Liver (tissue), 3 donors: Measurements from ENCODE around the gene CDH1.

Experiments
- ATF3 ChIP-seq: IDR thresholded peaks from 2 replicates; pipeline ENCODE4 v1.6.1; 2016; ENCODE audit warnings: antibody characterized with exemption
- CTCF ChIP-seq: fragments of 150-350 bp; IDR thresholded peaks from 2 replicates; pipeline ENCODE4 v1.5.1; 2017; ENCODE audit warnings: improper control_type of control experiment, low read depth, low read length; ENCODE audit not compliant: missing input control
- EGR1 ChIP-seq, 2 donors: IDR thresholded peaks; 2 replicates each; pipeline ENCODE4 v1.6.1; 2016 to 2018; ENCODE audit warnings: antibody characterized with exemption in 2 of 2, low read depth in 2 of 2
- FOXA2 ChIP-seq: IDR thresholded peaks from 2 replicates; pipeline ENCODE4 v1.6.1; 2016; ENCODE audit warnings: antibody characterized with exemption
- GABPA ChIP-seq, 2 donors: IDR thresholded peaks in 1 of 2; conservative IDR thresholded peaks in 1 of 2; 2 replicates each; pipeline ENCODE4 v1.6.1; 2016; ENCODE audit warnings: antibody characterized with exemption in 2 of 2, mild to moderate bottlenecking in 1 of 2, moderate library complexity in 1 of 2
- HNF4A ChIP-seq, 2 donors: conservative IDR thresholded peaks; 2 replicates each; pipeline ENCODE4 v1.6.1; 2016; ENCODE audit warnings: antibody characterized with exemption in 2 of 2, mild to moderate bottlenecking in 2 of 2
- JUND ChIP-seq, 2 donors: IDR thresholded peaks; 2 replicates each; pipeline ENCODE4 v1.6.1; 2016; ENCODE audit warnings: antibody characterized with exemption in 2 of 2
- RXRA ChIP-seq, 2 donors: IDR thresholded peaks; 2 replicates each; pipeline ENCODE4 v1.6.1; 2017 to 2018; ENCODE audit warnings: antibody characterized with exemption in 2 of 2, mild to moderate bottlenecking in 1 of 2
- SP1 ChIP-seq: IDR thresholded peaks from 2 replicates; pipeline ENCODE4 v1.6.1; 2018; ENCODE audit warnings: antibody characterized with exemption, mild to moderate bottlenecking
- TAF1 ChIP-seq: conservative IDR thresholded peaks from 2 replicates; pipeline ENCODE4 v1.6.1; 2016; ENCODE audit warnings: antibody characterized with exemption, mild to moderate bottlenecking
- TF ChIP-seq, protein P1 (sequence below): IDR thresholded peaks from 2 replicates; pipeline ENCODE4 v1.6.1; 2016; ENCODE audit warnings: antibody characterized with exemption, mild to moderate bottlenecking
- TF ChIP-seq, protein P2 (sequence below): IDR thresholded peaks from 2 replicates; pipeline ENCODE4 v1.6.1; 2016; ENCODE audit warnings: antibody characterized with exemption
- donor health status: healthy.
- donor health status: healthy.

- no peak for TF ChIP-seq TAF1
- no peak for TF ChIP-seq CTCF
- no peak for TF ChIP-seq EGR1 (IDR thresholded peaks at IDR 0.05; ENCODE audit: low read depth in 2 of 2)
- TF ChIP-seq RXRA (IDR thresholded peaks at IDR 0.05) = no peak
- TF ChIP-seq, protein P1, sequence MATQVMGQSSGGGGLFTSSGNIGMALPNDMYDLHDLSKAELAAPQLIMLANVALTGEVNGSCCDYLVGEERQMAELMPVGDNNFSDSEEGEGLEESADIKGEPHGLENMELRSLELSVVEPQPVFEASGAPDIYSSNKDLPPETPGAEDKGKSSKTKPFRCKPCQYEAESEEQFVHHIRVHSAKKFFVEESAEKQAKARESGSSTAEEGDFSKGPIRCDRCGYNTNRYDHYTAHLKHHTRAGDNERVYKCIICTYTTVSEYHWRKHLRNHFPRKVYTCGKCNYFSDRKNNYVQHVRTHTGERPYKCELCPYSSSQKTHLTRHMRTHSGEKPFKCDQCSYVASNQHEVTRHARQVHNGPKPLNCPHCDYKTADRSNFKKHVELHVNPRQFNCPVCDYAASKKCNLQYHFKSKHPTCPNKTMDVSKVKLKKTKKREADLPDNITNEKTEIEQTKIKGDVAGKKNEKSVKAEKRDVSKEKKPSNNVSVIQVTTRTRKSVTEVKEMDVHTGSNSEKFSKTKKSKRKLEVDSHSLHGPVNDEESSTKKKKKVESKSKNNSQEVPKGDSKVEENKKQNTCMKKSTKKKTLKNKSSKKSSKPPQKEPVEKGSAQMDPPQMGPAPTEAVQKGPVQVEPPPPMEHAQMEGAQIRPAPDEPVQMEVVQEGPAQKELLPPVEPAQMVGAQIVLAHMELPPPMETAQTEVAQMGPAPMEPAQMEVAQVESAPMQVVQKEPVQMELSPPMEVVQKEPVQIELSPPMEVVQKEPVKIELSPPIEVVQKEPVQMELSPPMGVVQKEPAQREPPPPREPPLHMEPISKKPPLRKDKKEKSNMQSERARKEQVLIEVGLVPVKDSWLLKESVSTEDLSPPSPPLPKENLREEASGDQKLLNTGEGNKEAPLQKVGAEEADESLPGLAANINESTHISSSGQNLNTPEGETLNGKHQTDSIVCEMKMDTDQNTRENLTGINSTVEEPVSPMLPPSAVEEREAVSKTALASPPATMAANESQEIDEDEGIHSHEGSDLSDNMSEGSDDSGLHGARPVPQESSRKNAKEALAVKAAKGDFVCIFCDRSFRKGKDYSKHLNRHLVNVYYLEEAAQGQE = no peak
- TF ChIP-seq, protein P2, sequence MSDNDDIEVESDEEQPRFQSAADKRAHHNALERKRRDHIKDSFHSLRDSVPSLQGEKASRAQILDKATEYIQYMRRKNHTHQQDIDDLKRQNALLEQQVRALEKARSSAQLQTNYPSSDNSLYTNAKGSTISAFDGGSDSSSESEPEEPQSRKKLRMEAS = no peak
- no peak for TF ChIP-seq ATF3
- TF ChIP-seq JUND (IDR thresholded peaks at IDR 0.05) = no peak
- no peak for TF ChIP-seq SP1
- no peak for TF ChIP-seq HNF4A (conservative IDR thresholded peaks at IDR 0.05)
- TF ChIP-seq GABPA (IDR thresholded peaks at IDR 0.05 in 1 of 2, conservative IDR thresholded peaks at IDR 0.05 in 1 of 2) = no peak
- no peak for TF ChIP-seq FOXA2
These were observed 3.5 kb upstream of the CDH1 start for GRCh38 chr16:68733570-68733969.
